ENCODE results near the gene HOMER2.
"Not testable (repeated sequence)": the region's sequence is repeated elsewhere in the genome, so short reads cannot be mapped to it uniquely, and the experiment has no call there.

The HOMER2 gene

GRCh38 chr15:82823049-82823448, 129.5 kb downstream of the HOMER2 start:
- Histone ChIP-seq H3K27me3 (ENCODE audit: insufficient read depth, low read depth, severe bottlenecking) (no peaks in the 10 kb centered on the region), H3K27ac (no peak overlapping the region), H3K4me3 (ENCODE audit: low read depth, low read length) (no peak overlapping the region), H3K9me3 (ENCODE audit: severe bottlenecking) (no peaks in the 10 kb centered on the region), H3K36me3 (peaks cover 46% of the 10 kb centered on the region)
- no peak for DNase-seq
- TF ChIP-seq CTCF (IDR thresholded peaks at IDR 0.05; ENCODE audit: low read depth, low read length): no peak

- H3K27me3 ChIP-seq (ENCODE audit: insufficient read depth, low read depth, severe bottlenecking); DNase-seq; H3K9me3 ChIP-seq (ENCODE audit: severe bottlenecking); H3K27ac ChIP-seq; H3K4me3 ChIP-seq (ENCODE audit: low read depth, low read length): not testable (repeated sequence)
- H3K36me3 ChIP-seq: peaks cover 45% of the 10 kb centered on the region
Observed at GRCh38 chr15:82821851-82822250, 130.7 kb downstream of the HOMER2 start.

GRCh38 chr15:82821396-82821795, 131.1 kb downstream of the HOMER2 start:
- H3K9me3 ChIP-seq (ENCODE audit: severe bottlenecking); H3K4me3 ChIP-seq (ENCODE audit: low read depth, low read length); DNase-seq; H3K27me3 ChIP-seq (ENCODE audit: insufficient read depth, low read depth, severe bottlenecking); H3K27ac ChIP-seq: not testable (repeated sequence)
- H3K36me3 ChIP-seq: peaks cover 40% of the 10 kb centered on the region

- TF ChIP-seq CTCF (IDR thresholded peaks at IDR 0.05; ENCODE audit: low read depth, low read length): no peak
- no peak for DNase-seq
- Histone ChIP-seq H3K27ac (no peak overlapping the region), H3K27me3 (ENCODE audit: insufficient read depth, low read depth, severe bottlenecking) (no peaks in the 10 kb centered on the region), H3K4me3 (ENCODE audit: low read depth, low read length) (no peak overlapping the region), H3K36me3 (peaks cover 45% of the 10 kb centered on the region), H3K9me3 (ENCODE audit: severe bottlenecking) (no peaks in the 10 kb centered on the region)
Observed at GRCh38 chr15:82820128-82820527, 132.4 kb downstream of the HOMER2 start.

GRCh38 chr15:82812994-82813393, 139.5 kb downstream of the HOMER2 start:
- Histone ChIP-seq H3K9me3 (ENCODE audit: severe bottlenecking) (no peaks in the 10 kb centered on the region), H3K27ac (no peak overlapping the region), H3K4me3 (ENCODE audit: low read depth, low read length) (no peak overlapping the region), H3K36me3 (peaks cover 26% of the 10 kb centered on the region), H3K27me3 (ENCODE audit: insufficient read depth, low read depth, severe bottlenecking) (no peaks in the 10 kb centered on the region)
- DNase-seq: no peak
- no peak for TF ChIP-seq CTCF (IDR thresholded peaks at IDR 0.05; ENCODE audit: low read depth, low read length)

- DNase-seq: no peak
- H3K27me3 ChIP-seq (ENCODE audit: insufficient read depth, low read depth, severe bottlenecking): no peaks in the 10 kb centered on the region
- H3K27ac ChIP-seq: peak overlapping the region; percentile 83
- H3K9me3 ChIP-seq (ENCODE audit: severe bottlenecking): no peaks in the 10 kb centered on the region
- H3K4me3 ChIP-seq (ENCODE audit: low read depth, low read length): peak overlapping the region; percentile 77
- TF ChIP-seq CTCF (IDR thresholded peaks at IDR 0.05; ENCODE audit: low read depth, low read length): no peak
- H3K36me3 ChIP-seq: peaks cover 16% of the 10 kb centered on the region
Observed at GRCh38 chr15:82810890-82811426, 141.6 kb downstream of the HOMER2 start.

Measured in WERI-Rb-1 (cell line).